ENCODE results near the gene PTPRB.

The PTPRB gene

GRCh38 chr12:70645494-70646317 lies 8.5 kb upstream of the PTPRB start:
- DNase-seq (ENCODE audit: low read depth) = peak; percentile 58
- H3K4me3 ChIP-seq (ENCODE audit: low read depth, low read length) = no peak overlapping the region

DNA sequence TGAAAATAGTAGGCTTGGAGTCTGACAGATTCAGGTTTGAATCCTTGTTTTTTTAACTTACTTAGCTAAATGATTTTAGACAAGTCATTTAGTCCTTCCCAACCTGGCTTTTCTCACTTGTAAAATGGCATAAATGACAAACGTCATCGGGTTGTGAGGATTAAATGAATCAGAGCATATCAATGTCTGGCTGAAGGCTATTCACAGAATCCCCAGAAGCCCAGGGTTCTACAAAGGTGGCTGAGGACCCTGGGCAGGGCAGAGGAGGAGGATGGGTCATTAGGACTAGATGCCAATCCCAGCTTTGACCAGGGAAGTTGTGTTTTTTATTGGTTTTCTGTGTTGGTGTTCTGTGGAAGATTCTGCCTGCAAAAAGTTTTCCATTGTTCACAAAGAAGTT lies 7.6 kb upstream of the PTPRB start:
- no peak for DNase-seq (ENCODE audit: low read depth)
- no peak for TF ChIP-seq CTCF (IDR thresholded peaks at IDR 0.05; ENCODE audit: control insufficient read depth, extremely low read depth, insufficient read depth)
- H3K4me3 ChIP-seq (ENCODE audit: low read depth, low read length) = no peak overlapping the region

More at GRCh38 chr12:70645494-70646317, 8.5 kb upstream of the PTPRB start:
- no peak for TF ChIP-seq CTCF (IDR thresholded peaks at IDR 0.05; ENCODE audit: control insufficient read depth, extremely low read depth, insufficient read depth)

GRCh38 chr12:70643939-70644338 lies 6.7 kb upstream of the PTPRB start:
- DNase-seq (ENCODE audit: low read depth) = peak; percentile 99
- TF ChIP-seq CTCF (IDR thresholded peaks at IDR 0.05; ENCODE audit: control insufficient read depth, extremely low read depth, insufficient read depth) = no peak
- no peak overlapping the region for H3K4me3 ChIP-seq (ENCODE audit: low read depth, low read length)

- no peak for TF ChIP-seq CTCF (IDR thresholded peaks at IDR 0.05; ENCODE audit: control insufficient read depth, extremely low read depth, insufficient read depth)
- DNase-seq (ENCODE audit: low read depth) = no peak
- H3K4me3 ChIP-seq (ENCODE audit: low read depth, low read length) = no peak overlapping the region
Observed at GRCh38 chr12:70641691-70642090, 4.5 kb upstream of the PTPRB start.

- DNase-seq (ENCODE audit: low read depth) = no peak
- no peak overlapping the region for H3K4me3 ChIP-seq (ENCODE audit: low read depth, low read length)
- no peak for TF ChIP-seq CTCF (IDR thresholded peaks at IDR 0.05; ENCODE audit: control insufficient read depth, extremely low read depth, insufficient read depth)
Observed at GRCh38 chr12:70640901-70641300, 3.7 kb upstream of the PTPRB start.

DNA sequence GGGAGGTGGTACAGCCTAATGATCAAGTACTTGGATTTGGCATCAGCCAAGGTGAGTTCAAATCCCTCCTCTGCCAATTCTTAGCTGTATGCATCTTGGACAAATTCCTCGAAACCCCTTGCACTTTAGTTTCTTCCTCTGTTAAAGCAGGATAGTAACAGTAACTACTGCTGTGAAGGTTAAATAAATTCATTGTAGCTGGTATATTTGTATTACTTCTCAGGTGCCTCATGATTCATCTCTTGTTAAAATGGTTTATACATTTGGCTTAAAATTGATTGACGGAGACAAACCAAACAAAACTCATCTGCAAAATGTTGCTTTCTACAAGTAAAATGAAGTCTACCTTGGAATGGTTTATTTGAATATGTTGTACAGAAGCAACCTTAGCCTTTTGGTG lies 2.3 kb upstream of the PTPRB start:
- no peak for DNase-seq (ENCODE audit: low read depth)
- H3K4me3 ChIP-seq (ENCODE audit: low read depth, low read length) = no peak overlapping the region
- TF ChIP-seq CTCF (IDR thresholded peaks at IDR 0.05; ENCODE audit: control insufficient read depth, extremely low read depth, insufficient read depth) = no peak

Measured in LNCaP clone FGC (cell line).